OCI-LY7 (cell line): ENCODE results near the gene CHD1. TPM values are rescaled to one million over a fixed set of nuclear protein-coding genes. Genes with fewer than 3 reads are reported as not detected.

Experiments
- BruUV-seq: library from RNA; stranded (reverse); fragments of 400-500 nt; replicated peaks from 2 replicates; lab custom pipeline; 2021; lab: Mats Ljungman, UMichigan
- CTCF ChIA-PET: fragments of 300-600 bp; sonication (Branson Sonifier 250); formaldehyde crosslinking; loops from one replicate; lab custom pipeline; 2022; ENCODE audit warnings: antibody characterized with exemption; ENCODE audit not compliant: unreplicated experiment; lab: Charles Lee
- POLR2A ChIA-PET: fragments of 300-600 bp; sonication (Branson Sonifier 250); formaldehyde crosslinking; loops from one replicate; lab custom pipeline; 2022; ENCODE audit warnings: antibody characterized with exemption; lab: Charles Lee
- DNase-seq: peaks from one replicate; pipeline ENCODE4 v3.0.0-alpha.2; 2015; ENCODE audit warnings: low spot score
- H2AFZ ChIP-seq: fragments of 200-600 bp; sonication (generic), shearing (Covaris generic); 2 replicates; pipeline ENCODE4 v1.6.1; 2014; ENCODE audit warnings: mild to moderate bottlenecking, antibody characterized with exemption, low read length, moderate library complexity
- H3K27ac ChIP-seq: fragments of 200-600 bp; sonication (generic); 2 replicates; pipeline ENCODE4 v1.5.1; 2014; ENCODE audit warnings: mixed run types, low read depth, mild to moderate bottlenecking, moderate library complexity, low read length, inconsistent platforms; ENCODE audit not compliant: poor library complexity, severe bottlenecking
- H3K36me3 ChIP-seq: fragments of 200-600 bp; sonication (generic); 2 replicates; pipeline ENCODE4 v1.6.1; 2014; ENCODE audit warnings: mild to moderate bottlenecking, antibody characterized with exemption, low read length, moderate library complexity, mixed read lengths; ENCODE audit not compliant: insufficient read depth
- H3K4me1 ChIP-seq: fragments of 200-600 bp; sonication (generic); 2 replicates; pipeline ENCODE4 v1.5.1; 2014; ENCODE audit warnings: mild to moderate bottlenecking, low read length; ENCODE audit not compliant: insufficient read depth, poor library complexity, severe bottlenecking
- H3K4me2 ChIP-seq: fragments of 200-600 bp; sonication (generic); 2 replicates; pipeline ENCODE4 v1.6.1; 2014; ENCODE audit warnings: mild to moderate bottlenecking, low read length
- H3K4me3 ChIP-seq: fragments of 200-600 bp; sonication (generic); 2 replicates; pipeline ENCODE4 v1.5.1; 2014; ENCODE audit warnings: mild to moderate bottlenecking, low read depth, low read length; ENCODE audit not compliant: poor library complexity, severe bottlenecking
- H3K79me2 ChIP-seq: fragments of 200-600 bp; sonication (generic); 2 replicates; pipeline ENCODE4 v1.6.1; 2016; ENCODE audit warnings: low read depth, mild to moderate bottlenecking, low read length, moderate library complexity, mixed read lengths; ENCODE audit not compliant: insufficient read depth
- H3K9me2 ChIP-seq: fragments of 200-600 bp; sonication (generic); 2 replicates; pipeline ENCODE4 v1.6.1; 2016; ENCODE audit warnings: mild to moderate bottlenecking, low read length, mixed read lengths; ENCODE audit not compliant: insufficient read depth
- H3K9me3 ChIP-seq: fragments of 200-600 bp; sonication (generic); 2 replicates; pipeline ENCODE4 v1.6.1; 2014; ENCODE audit warnings: mild to moderate bottlenecking, mixed run types, low read length, mixed read lengths
- H4K20me1 ChIP-seq: fragments of 200-600 bp; sonication (generic); 2 replicates; pipeline ENCODE4 v1.6.1; 2014; ENCODE audit warnings: mild to moderate bottlenecking, antibody characterized with exemption, low read length, moderate library complexity, mixed read lengths; ENCODE audit not compliant: insufficient read depth
- CTCF ChIP-seq: fragments of 200-600 bp; sonication (generic); conservative IDR thresholded peaks from 2 replicates; pipeline ENCODE4 v1.5.1; 2014; ENCODE audit warnings: mild to moderate bottlenecking, antibody characterized with exemption, low read length, moderate library complexity, mixed read lengths
- EZH2phosphoT487 ChIP-seq: fragments of 200-600 bp; sonication (generic); IDR thresholded peaks from 2 replicates; pipeline ENCODE4 v1.6.1; 2018; ENCODE audit warnings: low read depth, borderline replicate concordance, mild to moderate bottlenecking, mixed run types, antibody characterized with exemption, low read length, moderate library complexity, mixed read lengths
- intact Hi-C: fragments of 100-400 bp; cut with micrococcal nuclease; formaldehyde crosslinking; loops from one replicate; pipeline ENCODE4 v1.10.0; 2022; ENCODE audit not compliant: unreplicated experiment
- total RNA-seq, 2 experiments: library from RNA; depleted of rRNA in 1 of 2; stranded (reverse); fragments of >200 nt in 1 of 2; shearing (Covaris generic) in 1 of 2; gene quantifications; 2 replicates each; pipeline ENCODE4 v1.2.3, GENCODE V29; 2014 to 2022

The CHD1 gene
- total RNA-seq, 2 experiments from 2014 or later: 8.3 to 10.3 TPM

GRCh38 chr5:98906756-98907355, 22.0 kb downstream of the CHD1 start:
- BruUV-seq: no TSS peak
- H3K4me1 ChIP-seq: no peaks in the 10 kb centered on the region
- no peak overlapping the region for H3K27ac ChIP-seq

GRCh38 chr5:98905857-98906688, 22.7 kb downstream of the CHD1 start:
- BruUV-seq: no TSS peak
- POLR2A ChIA-PET: no interaction called here
- no peaks in the 10 kb centered on the region for H4K20me1 ChIP-seq
- H3K36me3 ChIP-seq: no peaks in the 10 kb centered on the region
- H3K4me2 ChIP-seq: no peak overlapping the region
- intact Hi-C loops: loop anchor here (1.0 kb wide), 2 partner anchors 126 to 154 kb away; no protein-coding TSS in a partner anchor
- DNase-seq: peak; percentile 49
- H3K79me2 ChIP-seq: no peaks in the 10 kb centered on the region
- no peaks in the 10 kb centered on the region for H3K9me2 ChIP-seq
- no peak overlapping the region for H3K4me3 ChIP-seq
- CTCF ChIA-PET: no interaction called here
- no peak for TF ChIP-seq EZH2phosphoT487
- TF ChIP-seq CTCF: peak; percentile 92
- H2AFZ ChIP-seq: no peak overlapping the region
- no peaks in the 10 kb centered on the region for H3K9me3 ChIP-seq
- H3K4me1 ChIP-seq: no peaks in the 10 kb centered on the region
- H3K27ac ChIP-seq: no peak overlapping the region

More at GRCh38 chr5:98906756-98907355, 22.0 kb downstream of the CHD1 start:
- no peaks in the 10 kb centered on the region for H3K9me3 ChIP-seq
- no peaks in the 10 kb centered on the region for H3K36me3 ChIP-seq
- H3K4me2 ChIP-seq: no peak overlapping the region
- DNase-seq: no peak
- POLR2A ChIA-PET: interaction anchor here (0.7 kb wide), 1 partner anchor 31 kb away, joined by 5 read pairs; no protein-coding TSS in a partner anchor
- no peak overlapping the region for H2AFZ ChIP-seq
- H3K4me3 ChIP-seq: no peak overlapping the region
- H4K20me1 ChIP-seq: no peaks in the 10 kb centered on the region
- CTCF ChIA-PET: no interaction called here
- no peaks in the 10 kb centered on the region for H3K9me2 ChIP-seq
- intact Hi-C loops: loop anchor here (1.0 kb wide), 2 partner anchors 125 to 153 kb away; no protein-coding TSS in a partner anchor
- H3K79me2 ChIP-seq: no peaks in the 10 kb centered on the region
- TF ChIP-seq CTCF (no peak), EZH2phosphoT487 (no peak)
